AG09309 (cell line): ENCODE results near the gene TXNRD2.

Source experiments
- DNase-seq: peaks from one replicate; pipeline ENCODE4 v3.0.0-alpha.2; 2010; ENCODE audit warnings: low read depth
- H3K4me3 ChIP-seq: 2 replicates; pipeline ENCODE4 v1.5.1; 2011; ENCODE audit warnings: mild to moderate bottlenecking, low read depth, low read length, moderate library complexity; ENCODE audit not compliant: control insufficient read depth
- CTCF ChIP-seq: IDR thresholded peaks from 2 replicates; pipeline ENCODE4 v1.5.1; 2011; ENCODE audit warnings: mild to moderate bottlenecking, low read depth, low read length, inconsistent platforms; ENCODE audit not compliant: insufficient read depth, control insufficient read depth; ENCODE audit errors: missing control alignments

The TXNRD2 gene

GRCh38 chr22:19962246-19962908 lies 20.8 kb upstream of the TXNRD2 start:
- DNase-seq: no peak
- H3K4me3 ChIP-seq: no peak overlapping the region
- peak; percentile 64 for TF ChIP-seq CTCF

GRCh38 chr22:19961868-19962245 lies 20.2 kb upstream of the TXNRD2 start:
- no peak overlapping the region for H3K4me3 ChIP-seq
- DNase-seq: no peak
- TF ChIP-seq CTCF: no peak

GRCh38 chr22:19961201-19961580 lies 19.6 kb upstream of the TXNRD2 start:
- H3K4me3 ChIP-seq: no peak overlapping the region
- peak; percentile 1 for TF ChIP-seq CTCF
- no peak for DNase-seq

GRCh38 chr22:19960491-19961200 lies 19.0 kb upstream of the TXNRD2 start:
- no peak for TF ChIP-seq CTCF
- H3K4me3 ChIP-seq: no peak overlapping the region
- DNase-seq: no peak

GRCh38 chr22:19959587-19960490 lies 18.2 kb upstream of the TXNRD2 start:
- no peak for TF ChIP-seq CTCF
- H3K4me3 ChIP-seq: no peak overlapping the region
- DNase-seq: no peak

GRCh38 chr22:19959043-19959586 lies 17.5 kb upstream of the TXNRD2 start:
- no peak for TF ChIP-seq CTCF
- H3K4me3 ChIP-seq: no peak overlapping the region
- no peak for DNase-seq
